ENCODE measurements around the gene KIRREL3. TPM values are rescaled to one million over a fixed set of nuclear protein-coding genes. Genes with fewer than 3 reads are reported as not detected.

Gene KIRREL3
- total and polyA plus RNA-seq, 2 donors (not counting 3 experiments of a cell fraction or from before 2014, with no cell fraction given): not detected

DNA sequence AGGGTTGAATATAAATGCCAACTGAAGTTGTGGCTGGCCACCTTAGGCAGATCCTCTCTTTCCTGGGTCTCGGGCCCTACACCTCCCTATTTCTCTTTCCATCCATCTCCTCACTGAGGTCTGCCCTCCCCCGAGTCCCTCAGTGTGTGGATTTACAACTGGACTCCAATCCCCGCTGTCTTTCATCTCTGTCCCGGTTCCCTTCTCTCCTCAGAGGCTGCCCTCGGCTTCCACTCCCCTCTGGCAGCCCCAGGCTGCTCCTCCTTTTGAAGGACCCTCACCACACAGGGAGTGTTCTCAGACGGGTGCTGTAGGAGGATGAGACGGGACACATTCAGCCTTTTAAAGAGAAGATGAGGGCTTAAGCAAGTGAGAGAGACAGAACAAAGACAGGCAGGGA, 478.0 kb downstream of the KIRREL3 start:
- intact Hi-C loops (cut with micrococcal nuclease): no loop called here
- POLR2A ChIA-PET: no interaction called here
- no peaks in the 10 kb centered on the region for H3K36me3 ChIP-seq (ENCODE audit: control insufficient read depth in 2 of 2, extremely low read depth in 1 of 2, insufficient read depth in 2 of 2, low read length in 2 of 2)
- no peaks in the 10 kb centered on the region for H3K9me1 ChIP-seq (replicated peaks; ENCODE audit: control insufficient read depth, extremely low read depth, insufficient read depth, low read length)
- H4K20me1 ChIP-seq (replicated peaks; ENCODE audit: control insufficient read depth, extremely low read depth, insufficient read depth, low read length): no peaks in the 10 kb centered on the region
- H3K9me3 ChIP-seq (replicated peaks; ENCODE audit: control insufficient read depth, insufficient read depth, low read length): no peaks in the 10 kb centered on the region
- no peak overlapping the region for H3K9ac ChIP-seq (replicated peaks; ENCODE audit: extremely low read depth, insufficient read depth, low read length)
- no peak overlapping the region for H3K4me2 ChIP-seq (ENCODE audit: insufficient read depth, low read length)
- CTCF ChIA-PET: interaction anchor here (1.6 kb wide), 1 partner anchor 42 kb away, joined by 7 read pairs; no protein-coding TSS in a partner anchor
- dilution Hi-C loops (cut with MboI; ENCODE audit: extremely low pct_ligation_motif_present, low sequenced_read_pairs): no loop called here
- no peaks in the 10 kb centered on the region for H3K79me2 ChIP-seq (ENCODE audit: control insufficient read depth, insufficient read depth, low read length)
- H3K27ac ChIP-seq (ENCODE audit: insufficient read depth, low read depth, low read length): no peak overlapping the region
- no TSS peak for BruUV-seq (replicated peaks)
- FAIRE-seq (no peak), DNase-seq (ENCODE audit: low read depth, low spot score) (no peak)
- TF ChIP-seq POLR2A (IDR thresholded peaks at IDR 0.05; ENCODE audit: low read depth, low read length): no peak
- TF ChIP-seq EZH2 (IDR thresholded peaks at IDR 0.05; ENCODE audit: borderline replicate concordance, low read depth, low read length, severe bottlenecking): no peak
- no peak for TF ChIP-seq POLR2AphosphoS5 (IDR thresholded peaks at IDR 0.05; ENCODE audit: insufficient read depth, low read depth, low read length)
- TF ChIP-seq MYC (IDR thresholded peaks at IDR 0.05; ENCODE audit: low read depth, low read length): no peak
- TF ChIP-seq, protein P1, sequence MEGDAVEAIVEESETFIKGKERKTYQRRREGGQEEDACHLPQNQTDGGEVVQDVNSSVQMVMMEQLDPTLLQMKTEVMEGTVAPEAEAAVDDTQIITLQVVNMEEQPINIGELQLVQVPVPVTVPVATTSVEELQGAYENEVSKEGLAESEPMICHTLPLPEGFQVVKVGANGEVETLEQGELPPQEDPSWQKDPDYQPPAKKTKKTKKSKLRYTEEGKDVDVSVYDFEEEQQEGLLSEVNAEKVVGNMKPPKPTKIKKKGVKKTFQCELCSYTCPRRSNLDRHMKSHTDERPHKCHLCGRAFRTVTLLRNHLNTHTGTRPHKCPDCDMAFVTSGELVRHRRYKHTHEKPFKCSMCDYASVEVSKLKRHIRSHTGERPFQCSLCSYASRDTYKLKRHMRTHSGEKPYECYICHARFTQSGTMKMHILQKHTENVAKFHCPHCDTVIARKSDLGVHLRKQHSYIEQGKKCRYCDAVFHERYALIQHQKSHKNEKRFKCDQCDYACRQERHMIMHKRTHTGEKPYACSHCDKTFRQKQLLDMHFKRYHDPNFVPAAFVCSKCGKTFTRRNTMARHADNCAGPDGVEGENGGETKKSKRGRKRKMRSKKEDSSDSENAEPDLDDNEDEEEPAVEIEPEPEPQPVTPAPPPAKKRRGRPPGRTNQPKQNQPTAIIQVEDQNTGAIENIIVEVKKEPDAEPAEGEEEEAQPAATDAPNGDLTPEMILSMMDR (IDR thresholded peaks at IDR 0.05; ENCODE audit: extremely low read depth in 1 of 2, insufficient read depth in 1 of 2, low read depth in 1 of 2, low read length in 2 of 2): no peak
- TF ChIP-seq, protein P2, sequence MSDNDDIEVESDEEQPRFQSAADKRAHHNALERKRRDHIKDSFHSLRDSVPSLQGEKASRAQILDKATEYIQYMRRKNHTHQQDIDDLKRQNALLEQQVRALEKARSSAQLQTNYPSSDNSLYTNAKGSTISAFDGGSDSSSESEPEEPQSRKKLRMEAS (IDR thresholded peaks at IDR 0.05; ENCODE audit: insufficient read depth, insufficient read length): no peak
- TF ChIP-seq FOS (IDR thresholded peaks at IDR 0.05; ENCODE audit: borderline replicate concordance, insufficient read depth, low read length): no peak
- no peak for TF ChIP-seq GATA2 (IDR thresholded peaks at IDR 0.05; ENCODE audit: insufficient read depth, insufficient read length, low read depth, low read length)
- TF ChIP-seq JUN (IDR thresholded peaks at IDR 0.05; ENCODE audit: borderline replicate concordance, insufficient read depth, insufficient read length, low read depth): no peak
- no peaks in the 10 kb centered on the region for H3K27me3 ChIP-seq (ENCODE audit: control insufficient read depth in 2 of 2, insufficient read depth in 2 of 2, low read length in 2 of 2)
- H3K4me1 ChIP-seq (ENCODE audit: control insufficient read depth, extremely low read depth, insufficient read depth, low read length): no peaks in the 10 kb centered on the region
- H3K4me3 ChIP-seq (replicated peaks in 1 of 3; ENCODE audit: insufficient read depth in 1 of 3, low read depth in 1 of 3, low read length in 3 of 3): no peak overlapping the region
- H2AFZ ChIP-seq (ENCODE audit: low read depth, low read length): no peak overlapping the region

All from endothelial cell of umbilical vein (primary cell).